Activated CD4-positive, alpha-beta T cell treated with anti-CD3 and anti-CD28 coated beads for 48 hours (primary cell): ENCODE results near the gene NANOS2.

ENCODE experiments used
- DNase-seq: peaks from one replicate; pipeline ENCODE4 v3.0.0-alpha.2; 2020

The NANOS2 gene

DNA sequence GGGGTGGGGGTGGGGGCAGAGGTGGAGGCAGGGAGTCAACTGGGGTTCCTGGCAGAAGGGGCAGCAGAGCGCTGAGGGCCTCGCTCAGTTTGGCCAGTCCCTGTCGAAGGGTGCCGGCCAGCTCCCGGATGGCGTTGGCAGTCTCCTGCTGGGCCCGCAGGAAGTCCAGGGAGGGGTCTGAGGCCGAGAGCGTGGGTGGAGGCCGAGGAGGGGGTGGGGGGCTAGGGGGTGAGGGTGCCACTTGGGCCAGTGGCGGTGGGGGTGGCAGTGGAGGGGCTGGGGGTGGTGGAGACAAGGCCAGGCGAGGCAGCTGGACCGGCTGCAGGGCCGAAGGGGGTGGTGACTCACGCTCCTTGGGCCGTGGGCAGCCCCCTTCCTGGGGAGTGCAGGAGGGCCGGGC lies 23.7 kb downstream of the NANOS2 start:
- no peak for DNase-seq

DNA sequence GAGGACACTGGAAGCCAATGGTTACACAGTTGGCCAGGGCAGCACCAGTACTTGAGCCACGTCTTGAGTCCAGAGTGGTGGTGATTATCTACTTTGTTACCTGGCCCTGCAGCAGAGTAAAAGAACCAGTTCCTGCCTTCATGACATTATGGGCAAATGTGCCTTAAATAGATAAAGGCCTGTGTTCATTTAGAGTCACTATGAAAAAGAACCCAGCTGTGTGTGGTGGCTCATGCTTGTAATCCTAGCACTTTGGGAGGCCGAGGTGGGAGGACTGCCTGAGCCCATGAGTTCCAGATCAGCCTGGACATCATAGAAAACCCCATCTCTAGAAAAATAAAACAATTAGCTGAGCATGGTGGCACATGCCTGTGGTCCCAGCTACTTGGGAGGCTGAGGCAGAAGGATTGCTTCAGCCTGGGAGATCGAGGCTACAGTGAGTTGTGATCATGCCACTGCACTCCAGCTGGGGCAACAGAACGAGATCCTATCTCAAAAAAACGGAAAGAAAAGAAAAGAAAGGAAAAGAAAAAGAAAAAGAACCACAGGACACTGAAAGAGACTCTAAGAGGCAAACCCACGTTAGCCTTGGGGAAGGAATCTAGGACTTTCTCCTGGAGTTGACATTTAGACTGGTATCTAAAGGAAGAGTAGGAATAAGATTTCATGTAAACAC lies 25.2 kb downstream of the NANOS2 start:
- DNase-seq: no peak

DNA sequence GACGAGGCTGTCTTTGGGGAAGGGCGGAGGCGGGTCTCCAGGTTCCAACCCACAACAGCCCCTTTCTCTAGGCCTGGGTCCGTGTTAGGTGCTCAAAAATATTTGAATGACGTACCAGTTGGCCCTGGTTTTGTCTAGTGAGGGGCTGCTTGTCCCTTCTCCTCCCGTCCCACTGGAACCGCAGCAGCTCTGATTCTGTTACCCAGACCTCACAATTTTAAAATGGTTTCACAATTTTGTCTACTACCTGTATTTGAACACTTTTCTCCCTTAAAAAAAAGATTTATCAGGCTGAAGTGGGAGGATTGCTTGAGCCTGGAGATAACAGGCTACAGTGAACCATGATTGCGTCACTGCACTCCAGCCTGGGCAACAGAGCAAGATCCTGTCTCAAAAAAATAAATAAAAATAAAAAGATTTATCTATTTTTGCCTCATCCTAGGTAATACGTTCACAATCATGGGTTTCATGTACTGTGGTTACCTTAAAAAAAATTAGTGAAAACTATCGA lies 27.3 kb downstream of the NANOS2 start:
- no peak for DNase-seq

DNA sequence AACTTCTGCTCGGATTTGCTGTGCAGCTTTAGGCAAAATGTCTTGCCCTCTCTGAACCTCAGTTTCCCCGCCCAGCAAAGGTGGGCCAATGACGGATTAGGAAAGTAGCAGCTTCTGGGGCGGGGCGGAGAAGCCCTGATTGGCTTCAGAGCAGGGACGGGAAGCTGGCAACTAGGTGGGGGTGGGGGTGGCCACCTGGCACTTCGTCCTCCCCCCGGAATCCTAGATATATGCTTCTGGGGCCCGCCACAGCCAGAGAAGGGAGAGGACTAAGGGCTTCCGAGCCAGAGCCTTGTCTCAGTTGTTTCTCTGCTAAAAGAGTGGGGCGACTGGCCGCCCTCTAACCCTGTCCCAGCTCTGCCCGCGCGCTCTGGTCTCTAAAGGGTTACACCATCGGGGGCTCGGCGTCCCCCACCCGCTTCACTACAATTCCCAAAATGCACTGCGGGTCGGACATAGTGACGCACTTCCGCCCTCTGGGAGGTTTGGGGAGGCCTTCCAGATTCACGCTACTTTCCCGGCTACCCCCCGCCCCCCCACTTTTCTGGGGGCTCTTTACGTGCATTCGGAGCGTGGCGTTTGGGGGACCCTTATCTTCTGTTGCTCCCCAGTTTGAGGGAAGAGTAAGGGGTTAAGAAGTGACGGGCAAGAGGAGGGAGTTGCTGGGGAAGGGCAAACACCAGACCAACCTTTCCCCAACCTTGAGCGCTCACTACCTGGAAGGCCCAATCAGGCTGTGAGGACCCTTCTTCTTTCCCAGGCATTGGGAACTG lies 28.0 kb downstream of the NANOS2 start:
- DNase-seq: peak; percentile 94

DNA sequence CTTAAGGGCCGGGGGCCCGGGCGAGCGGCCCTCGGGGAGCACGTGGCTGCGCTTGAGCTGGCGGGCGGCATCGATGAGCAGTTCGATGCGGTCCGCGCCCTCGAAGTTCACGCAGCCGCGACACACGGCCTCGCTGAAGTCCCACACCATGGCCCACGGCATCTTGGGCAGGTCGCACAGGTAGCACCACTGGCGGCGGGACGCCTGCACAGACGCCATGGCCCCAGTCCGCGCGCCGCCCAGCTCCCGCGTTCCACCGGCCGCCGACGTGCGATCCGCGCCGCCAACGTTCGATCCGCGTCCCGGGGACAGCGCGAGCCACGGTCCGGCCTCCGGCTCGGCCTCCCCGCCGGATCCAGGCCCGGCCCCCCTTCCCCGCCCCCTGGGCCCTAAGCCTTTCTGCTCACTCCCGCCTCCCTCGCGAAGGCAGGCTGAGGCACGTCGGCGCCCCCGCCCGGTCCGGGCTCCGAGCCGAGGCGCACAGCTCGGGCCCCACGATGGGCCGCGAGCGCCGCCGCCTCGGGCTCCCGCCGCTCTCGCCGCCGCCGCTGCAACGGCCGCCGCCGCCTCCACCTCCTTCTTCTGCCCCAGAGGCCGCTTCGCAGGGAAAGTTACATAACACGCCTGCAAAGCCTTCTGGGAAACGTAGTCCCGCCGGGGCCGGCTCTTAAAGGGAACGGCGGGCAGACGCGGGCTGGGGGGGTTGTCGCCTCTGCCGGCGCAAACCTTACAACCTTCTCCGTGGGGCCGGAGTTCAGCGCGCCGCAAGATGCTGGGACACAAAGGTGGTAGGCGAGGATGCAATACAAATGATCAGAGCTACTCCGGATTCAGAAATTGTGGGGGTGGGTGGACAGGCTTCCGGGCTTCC lies 28.8 kb downstream of the NANOS2 start, which contains the start of gene IRF2BP1:
IRF2BP1 (minus strand) TSS at position 586 of the 871 bp plus-strand sequence; CDS start at position 219, 367 bp downstream.
- DNase-seq: peak; percentile 92

DNA sequence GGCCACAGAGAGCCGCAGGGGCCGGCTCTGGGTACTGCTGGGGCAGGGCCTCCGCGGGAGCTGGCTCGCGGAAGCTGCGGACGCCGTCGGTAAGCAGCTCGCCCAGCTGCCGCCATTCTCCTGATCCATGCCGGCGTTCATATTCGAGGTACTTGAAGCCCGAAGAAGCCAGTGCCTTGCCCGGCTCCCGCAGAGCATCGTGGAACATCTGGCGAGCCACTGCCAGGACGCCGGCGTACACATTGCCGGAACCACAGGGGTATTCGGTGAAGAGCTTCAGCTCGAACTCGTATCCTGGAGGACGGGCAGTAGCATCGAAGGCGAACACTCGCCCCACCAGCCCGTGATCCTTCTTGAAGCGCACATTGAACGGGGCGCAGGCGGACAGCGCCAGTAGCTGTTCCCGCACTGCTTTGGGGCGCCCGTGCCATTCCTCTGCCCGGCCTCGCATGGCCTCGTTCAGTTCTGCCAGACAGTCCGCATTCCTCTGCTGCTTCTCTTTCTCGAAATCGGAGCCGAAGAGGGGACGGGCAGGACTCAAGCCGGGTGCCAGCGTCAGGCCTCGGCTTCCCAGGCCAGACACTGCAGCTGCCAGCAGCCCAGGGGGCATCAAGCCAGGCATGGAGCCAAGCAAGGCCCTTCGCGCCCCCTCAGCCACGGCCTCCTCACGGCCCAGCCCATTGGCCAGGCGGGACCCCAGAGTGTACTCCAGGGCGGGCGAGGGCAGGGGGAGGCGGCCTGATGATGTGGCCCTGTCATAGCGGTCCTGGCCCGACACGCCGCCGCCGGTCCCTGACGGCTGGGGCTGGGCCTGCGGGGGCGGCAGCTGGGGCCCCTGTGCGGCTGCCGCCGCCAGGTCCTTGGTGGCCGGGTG lies 29.7 kb downstream of the NANOS2 start:
- DNase-seq: peak; percentile 42

DNA sequence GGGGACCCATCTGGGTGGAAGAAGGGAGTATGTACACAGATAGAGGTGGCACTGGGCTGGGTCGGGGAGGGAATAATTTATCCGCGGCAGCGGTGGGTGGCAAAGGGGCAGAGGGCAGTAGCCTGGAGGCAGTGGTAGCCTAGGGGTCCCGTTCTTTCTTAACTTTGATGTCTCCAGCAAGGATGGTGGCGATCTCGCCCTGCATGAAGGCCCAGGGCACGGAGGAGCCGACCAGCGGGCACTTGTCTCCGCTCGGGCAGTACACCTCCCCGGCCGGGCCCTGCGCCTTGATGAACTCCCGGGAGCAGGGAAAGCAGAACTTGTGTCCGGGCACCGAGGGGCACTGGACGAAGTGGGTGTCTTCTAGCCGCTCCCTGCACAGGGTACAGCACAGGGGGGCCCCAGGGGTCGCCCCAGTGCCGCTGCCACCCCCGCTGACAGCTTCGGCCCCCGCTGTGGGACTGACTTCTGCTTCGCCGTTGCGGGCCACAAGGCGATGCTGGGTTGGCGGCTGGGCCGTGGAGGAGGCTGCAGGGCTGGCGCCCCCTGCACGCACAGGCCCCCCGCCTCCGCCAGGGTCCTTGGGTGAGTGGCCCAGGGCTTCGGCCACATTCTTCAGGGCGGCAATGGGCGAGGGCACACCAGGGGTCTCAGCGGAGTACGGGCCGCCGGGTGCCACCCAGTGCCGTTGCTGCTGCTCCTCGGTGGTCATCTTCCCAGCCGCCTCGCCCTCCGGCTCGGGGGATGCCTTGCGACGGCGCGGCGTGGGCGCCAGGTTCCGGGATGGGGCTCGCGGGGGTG lies 30.5 kb downstream of the NANOS2 start:
- no peak for DNase-seq

DNA sequence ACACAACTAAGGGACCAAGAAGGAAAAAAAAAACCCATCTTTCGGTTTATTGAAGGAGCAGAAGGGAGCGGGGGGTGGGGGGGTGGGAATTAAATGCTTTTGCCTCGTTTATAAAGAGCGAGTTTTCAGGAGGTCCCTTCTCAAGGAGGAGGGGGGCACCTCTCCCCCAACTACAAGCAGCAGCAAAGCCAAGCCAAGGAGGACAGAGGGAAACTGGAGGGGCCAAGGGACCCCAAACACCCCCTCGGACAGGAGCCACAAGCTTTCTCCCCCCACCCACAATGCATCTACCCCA lies 31.0 kb downstream of the NANOS2 start:
- no peak for DNase-seq

DNA sequence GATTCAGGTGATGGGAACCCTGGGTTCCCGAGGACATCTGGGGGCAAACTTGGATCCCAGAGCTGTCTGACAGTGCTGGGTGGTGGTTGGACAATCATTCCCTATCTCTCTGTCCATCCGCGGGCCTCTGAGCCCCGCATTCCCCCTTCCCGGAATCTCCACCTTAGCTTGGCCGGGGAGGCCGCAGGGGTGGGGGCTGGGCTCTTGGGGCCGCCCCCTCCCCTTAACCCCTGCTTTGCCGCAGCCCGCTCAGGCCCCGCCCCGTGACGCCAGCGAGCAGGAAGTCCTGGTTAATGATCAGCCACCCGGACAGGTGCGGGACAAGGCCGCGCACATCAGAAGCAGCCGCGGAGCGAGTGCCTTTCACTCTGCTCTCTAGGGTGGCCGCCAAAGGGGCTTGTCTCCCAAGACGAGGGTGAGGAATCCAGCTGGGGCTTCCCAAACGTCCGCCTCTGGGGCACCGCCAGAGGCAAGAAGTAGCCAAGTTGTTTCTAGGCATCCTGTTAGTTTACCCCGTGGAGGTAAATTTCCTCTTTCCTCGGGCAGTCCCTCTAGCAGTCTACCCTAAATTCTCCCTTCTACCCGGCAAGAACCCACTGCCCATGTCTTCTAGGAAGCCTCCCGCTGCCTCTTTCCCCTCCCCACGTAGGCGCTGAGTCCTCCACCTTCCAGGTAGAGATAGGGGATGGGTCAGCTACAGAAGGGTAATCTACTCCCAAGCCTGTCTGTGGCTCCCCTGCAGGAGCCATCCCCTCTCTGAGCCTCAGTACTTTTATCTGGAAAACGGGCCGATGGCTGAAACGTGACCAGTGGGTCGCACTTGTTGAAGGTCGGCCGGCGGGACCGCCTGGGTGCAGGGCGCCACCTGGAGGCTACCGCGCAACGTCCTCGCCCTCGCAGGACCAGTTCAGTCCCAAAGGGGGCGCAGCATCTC lies 31.7 kb downstream of the NANOS2 start:
- DNase-seq: peak; percentile 90

DNA sequence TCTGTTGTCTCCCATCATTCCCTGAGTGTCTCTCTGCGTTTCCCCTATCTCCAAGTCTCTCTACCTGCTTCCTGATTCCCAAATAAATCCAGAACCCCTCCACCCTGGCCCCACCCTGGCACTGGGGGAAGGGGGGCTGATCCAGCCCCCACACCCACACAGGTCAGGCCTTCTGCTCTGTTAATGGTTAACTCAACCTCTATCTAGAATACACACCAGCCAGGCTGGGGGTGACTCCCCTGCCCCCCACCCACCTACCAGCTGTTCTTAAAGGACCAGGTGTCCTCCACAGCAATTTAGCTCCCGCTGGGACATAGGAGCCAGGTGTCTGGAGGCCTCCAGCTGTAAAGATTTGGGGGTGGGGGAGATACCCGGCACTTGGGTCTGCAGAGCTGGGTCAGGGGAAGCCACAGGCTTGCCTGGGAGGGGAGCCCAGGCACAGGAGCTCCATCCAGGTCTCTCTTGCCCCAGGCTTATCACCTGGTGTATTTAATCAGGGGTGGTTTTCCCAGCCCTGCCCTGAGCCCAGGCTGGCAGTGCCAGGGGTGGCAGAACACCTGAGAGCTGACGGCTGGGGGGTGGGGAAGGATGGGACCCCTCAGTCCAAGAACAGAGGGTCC lies 32.6 kb downstream of the NANOS2 start:
- DNase-seq: no peak

DNA sequence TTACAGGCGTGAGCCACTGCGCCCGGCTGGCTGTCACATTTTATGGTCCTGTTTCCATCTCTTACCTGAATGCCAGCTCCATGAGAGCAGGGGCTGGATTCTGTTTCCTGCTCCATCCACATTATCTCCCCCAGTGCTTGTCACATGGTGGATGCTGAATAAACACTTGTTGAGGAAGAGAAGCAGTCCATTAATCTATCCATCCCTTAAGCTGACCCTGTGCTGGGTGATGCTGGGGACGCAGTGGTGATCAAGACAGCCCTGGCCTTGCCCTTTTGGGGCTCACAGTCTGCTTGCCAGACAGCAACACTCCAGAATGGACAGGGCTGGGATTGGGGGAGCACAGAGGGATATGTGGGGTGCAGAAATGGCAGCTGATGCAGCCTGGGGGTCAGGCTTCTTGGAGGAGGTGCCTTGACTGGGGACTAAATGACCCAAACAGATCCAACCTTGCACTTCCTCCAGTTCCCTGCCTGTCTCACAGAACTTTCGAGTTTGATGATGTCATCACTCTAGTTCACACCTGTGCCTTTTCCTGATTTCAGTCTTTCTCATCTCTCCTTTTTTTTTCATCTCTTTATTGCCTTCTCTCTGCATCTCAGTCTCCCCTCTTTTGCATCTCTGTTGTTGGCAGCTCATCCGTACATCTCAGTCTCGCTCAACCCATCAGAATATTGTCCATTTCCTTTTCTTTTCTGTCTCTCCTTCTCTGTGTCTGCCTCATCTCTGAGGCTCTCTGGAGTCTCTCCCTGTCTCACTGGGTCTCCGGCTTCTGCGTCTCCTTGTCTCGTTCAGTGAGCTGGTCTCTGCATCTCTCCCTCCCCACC lies 33.3 kb downstream of the NANOS2 start:
- DNase-seq: no peak

DNA sequence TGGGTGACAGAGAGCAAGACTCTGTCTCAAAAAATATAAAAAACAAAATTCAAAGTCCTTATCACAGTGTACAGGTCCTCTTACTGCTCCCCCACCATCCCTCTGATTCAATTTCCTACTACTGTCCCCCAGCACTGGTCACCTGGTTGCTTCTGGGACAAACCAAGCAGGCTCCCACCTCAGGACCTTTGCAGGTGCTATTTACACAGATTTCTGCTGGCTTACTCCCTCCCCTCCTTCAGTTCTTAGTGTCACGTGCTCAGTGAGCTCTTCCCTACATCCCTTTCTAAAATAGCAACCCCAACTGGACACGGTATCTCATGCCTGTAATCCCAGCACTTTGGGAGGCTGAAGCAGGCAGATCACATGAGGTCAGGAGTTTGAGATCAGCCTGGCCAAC lies 34.6 kb downstream of the NANOS2 start:
- no peak for DNase-seq

DNA sequence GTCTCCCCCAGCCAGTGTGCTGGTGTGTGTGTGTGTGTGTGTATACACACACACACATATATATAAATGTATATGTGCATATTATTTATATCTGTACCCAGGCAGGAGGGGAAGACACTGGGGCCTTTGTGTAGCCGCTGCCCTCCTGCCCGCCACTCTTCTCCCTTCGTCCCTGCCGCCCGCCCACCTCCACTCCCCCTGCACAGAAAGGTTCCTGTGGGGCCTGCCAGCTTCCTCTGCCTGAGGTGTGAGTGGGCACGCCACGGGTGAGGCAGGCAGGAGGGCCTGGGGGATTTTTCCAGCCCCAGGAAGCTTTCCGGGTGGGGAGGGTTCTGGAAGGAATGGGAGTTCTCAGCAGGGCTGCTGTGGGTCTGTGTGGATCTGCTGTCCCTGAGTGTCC lies 35.5 kb downstream of the NANOS2 start:
- DNase-seq: no peak

DNA sequence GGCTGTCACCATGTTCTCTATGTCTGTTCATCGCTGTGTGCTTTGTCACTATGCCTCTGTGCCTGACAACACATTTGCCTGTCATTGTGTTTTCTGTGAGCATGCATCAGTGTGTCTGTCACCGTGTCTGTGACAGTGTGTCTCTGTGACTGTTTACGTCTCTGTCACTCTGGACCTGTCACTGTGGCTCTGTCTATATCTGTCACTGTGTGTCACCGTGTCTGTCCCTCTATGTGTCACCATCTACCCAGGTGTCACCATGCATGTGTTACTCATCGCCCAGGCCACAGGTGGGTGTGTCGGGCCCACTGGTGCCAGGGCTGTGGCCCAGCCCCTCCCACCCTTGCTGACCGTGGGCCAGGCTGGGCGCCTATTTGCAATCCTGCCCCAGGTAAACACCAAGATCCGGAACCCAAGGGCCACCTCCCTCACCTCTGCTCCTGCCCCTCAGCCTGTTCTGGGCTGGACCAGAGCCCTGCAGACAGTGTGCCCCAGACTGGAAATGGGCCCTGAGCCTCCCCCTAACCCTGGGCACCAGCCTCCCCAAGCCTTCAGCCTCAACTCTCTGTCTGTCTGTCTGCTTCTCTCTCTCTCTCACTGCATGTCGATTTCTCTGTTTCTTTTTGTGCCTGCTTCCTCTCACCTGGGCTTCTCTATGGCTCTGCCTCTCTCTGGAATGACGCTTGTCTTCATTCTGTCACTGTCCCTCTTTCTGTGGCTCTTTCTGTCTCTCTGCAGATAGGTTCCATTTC lies 36.4 kb downstream of the NANOS2 start:
- DNase-seq: peak; percentile 56

DNA sequence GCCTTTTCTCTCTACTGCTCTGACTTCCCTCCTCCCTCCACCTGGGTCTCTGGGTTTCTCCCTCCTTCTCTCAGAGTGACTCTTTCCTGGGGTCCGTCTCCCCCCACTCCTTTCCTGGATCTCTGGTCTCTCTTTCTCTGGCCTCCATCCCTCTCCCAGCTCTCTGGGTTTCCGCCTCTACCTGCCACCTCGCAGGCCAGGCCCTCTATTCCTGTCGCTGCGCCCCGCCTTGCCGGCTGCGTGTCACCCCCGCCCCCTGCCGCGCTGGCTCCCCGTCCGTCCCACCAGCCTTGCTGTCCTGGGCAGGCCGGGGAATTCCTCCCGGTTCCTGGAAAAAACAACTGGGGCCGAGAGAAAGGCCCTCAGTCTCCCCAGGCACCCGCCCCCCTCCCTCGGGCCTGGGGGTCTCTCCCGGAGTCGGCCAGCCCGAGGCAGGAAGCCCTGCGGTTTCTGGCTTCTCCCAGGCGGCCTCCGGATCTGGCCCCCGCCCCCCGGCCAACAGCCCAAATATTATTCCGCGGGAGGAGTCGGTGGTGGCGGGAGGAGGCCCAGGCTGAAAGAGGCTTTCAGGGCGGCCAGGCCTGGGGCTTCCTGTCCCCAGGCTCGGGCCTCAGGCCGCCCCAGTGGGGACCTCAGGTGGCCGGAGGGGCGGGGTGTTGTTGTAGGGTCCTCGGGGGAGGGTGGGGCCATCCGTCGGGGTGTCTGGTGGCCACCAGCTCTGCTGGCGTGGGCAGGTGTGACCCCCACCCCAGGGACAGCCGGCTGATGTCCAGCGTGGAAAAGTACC lies 38.0 kb downstream of the NANOS2 start:
- peak; percentile 64 for DNase-seq

DNA sequence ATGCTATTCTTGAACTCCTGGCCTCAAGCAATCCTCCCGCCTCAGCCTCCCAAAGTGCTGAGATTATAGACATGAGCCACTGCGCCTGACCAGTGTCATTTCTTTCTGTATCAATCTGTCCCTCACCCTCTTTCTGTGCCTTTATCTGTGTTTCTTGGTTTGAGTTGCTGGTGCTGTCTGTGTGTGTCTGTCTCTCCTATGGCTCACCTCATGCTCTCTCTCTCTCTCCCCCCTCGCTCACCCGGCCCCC lies 38.5 kb downstream of the NANOS2 start:
- DNase-seq: no peak

DNA sequence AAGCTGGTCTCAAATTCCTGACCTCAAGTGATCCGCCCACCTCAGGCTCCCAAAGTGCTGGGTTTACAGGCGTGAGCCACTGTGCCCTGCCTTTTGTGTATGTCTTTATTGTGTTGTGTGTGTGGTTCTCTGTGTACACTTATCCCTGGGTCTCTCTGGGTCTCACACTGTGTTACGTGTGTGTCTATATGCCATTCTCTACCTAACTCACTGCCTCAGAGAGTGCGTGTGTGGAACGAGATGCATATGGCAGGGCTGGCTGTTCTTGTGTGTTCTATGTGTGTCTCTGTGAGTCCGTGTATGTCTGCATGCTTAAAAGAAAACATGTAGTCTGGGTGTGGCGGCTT lies 40.0 kb downstream of the NANOS2 start:
- DNase-seq: no peak
